Measurements from ENCODE around the gene OST4.

The OST4 gene

DNA sequence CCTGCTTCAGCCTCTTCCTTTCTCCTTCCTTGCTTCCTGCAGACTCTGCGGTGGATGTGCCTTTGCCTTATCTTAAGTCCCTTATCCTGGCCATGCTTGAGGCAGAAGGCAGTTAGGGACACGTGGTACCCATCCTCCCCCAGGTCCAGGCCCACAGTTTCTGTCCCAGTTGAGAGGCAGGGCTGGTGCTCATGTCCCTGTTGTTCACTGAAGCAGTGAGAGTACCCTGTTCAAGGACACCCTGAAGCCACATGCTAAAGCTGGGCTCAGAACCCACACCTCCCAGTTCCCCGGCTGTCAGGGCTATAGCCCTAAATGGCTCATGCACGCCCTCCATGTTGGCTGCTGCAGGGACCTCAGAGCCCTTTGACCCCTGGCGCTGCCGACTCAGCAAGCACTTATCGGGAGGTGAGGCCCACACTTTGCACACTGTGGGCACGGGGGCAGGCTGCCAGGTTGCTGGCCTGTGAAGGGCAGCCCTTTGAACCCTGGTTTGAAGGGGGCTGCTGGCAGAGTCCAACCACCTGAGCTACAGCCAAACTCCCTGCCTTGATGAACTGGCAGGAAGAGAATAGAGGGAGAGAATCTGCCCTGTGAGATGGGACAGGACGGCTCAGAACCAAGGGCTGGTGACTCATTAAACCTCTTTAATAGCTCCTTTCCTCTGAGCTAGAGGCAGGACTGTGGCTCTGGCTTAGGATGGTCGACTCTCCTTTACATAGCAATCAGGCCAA, 21.4 kb upstream of the OST4 start:
- no peaks in the 10 kb centered on the region for H3K79me2 ChIP-seq (ENCODE audit: insufficient read depth, low read length)
- no peak overlapping the region for H3K9ac ChIP-seq (ENCODE audit: low read length)
- H4K20me1 ChIP-seq (ENCODE audit: insufficient read depth, low read length), result no peaks in the 10 kb centered on the region
- no peaks in the 10 kb centered on the region for H3K27me3 ChIP-seq (ENCODE audit: insufficient read depth, low read length)
- no peak for TF ChIP-seq EZH2 (IDR thresholded peaks at IDR 0.05; ENCODE audit: borderline replicate concordance, low read length)
- TF ChIP-seq, protein P1, sequence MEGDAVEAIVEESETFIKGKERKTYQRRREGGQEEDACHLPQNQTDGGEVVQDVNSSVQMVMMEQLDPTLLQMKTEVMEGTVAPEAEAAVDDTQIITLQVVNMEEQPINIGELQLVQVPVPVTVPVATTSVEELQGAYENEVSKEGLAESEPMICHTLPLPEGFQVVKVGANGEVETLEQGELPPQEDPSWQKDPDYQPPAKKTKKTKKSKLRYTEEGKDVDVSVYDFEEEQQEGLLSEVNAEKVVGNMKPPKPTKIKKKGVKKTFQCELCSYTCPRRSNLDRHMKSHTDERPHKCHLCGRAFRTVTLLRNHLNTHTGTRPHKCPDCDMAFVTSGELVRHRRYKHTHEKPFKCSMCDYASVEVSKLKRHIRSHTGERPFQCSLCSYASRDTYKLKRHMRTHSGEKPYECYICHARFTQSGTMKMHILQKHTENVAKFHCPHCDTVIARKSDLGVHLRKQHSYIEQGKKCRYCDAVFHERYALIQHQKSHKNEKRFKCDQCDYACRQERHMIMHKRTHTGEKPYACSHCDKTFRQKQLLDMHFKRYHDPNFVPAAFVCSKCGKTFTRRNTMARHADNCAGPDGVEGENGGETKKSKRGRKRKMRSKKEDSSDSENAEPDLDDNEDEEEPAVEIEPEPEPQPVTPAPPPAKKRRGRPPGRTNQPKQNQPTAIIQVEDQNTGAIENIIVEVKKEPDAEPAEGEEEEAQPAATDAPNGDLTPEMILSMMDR (IDR thresholded peaks at IDR 0.05; ENCODE audit: low read length), result no peak
- peaks cover 11% of the 10 kb centered on the region for H3K4me1 ChIP-seq (ENCODE audit: insufficient read depth, low read length, severe bottlenecking)
- no peak overlapping the region for H3K4me3 ChIP-seq (ENCODE audit: low read depth, low read length, poor library complexity, severe bottlenecking)
- no peaks in the 10 kb centered on the region for H3K36me3 ChIP-seq (ENCODE audit: insufficient read depth, low read length)
- no peaks in the 10 kb centered on the region for H3K9me2 ChIP-seq (ENCODE audit: low read depth, low read length)
- no peak overlapping the region for H3K27ac ChIP-seq (ENCODE audit: low read depth, low read length, poor library complexity, severe bottlenecking)
- no peak overlapping the region for H2AFZ ChIP-seq (ENCODE audit: low read length)
- no peak overlapping the region for H3K4me2 ChIP-seq (ENCODE audit: low read length)
- H3F3A ChIP-seq (ENCODE audit: insufficient read depth, low read length), result no peaks in the 10 kb centered on the region
- H3K9me3 ChIP-seq (ENCODE audit: low read length), result no peaks in the 10 kb centered on the region

DNA sequence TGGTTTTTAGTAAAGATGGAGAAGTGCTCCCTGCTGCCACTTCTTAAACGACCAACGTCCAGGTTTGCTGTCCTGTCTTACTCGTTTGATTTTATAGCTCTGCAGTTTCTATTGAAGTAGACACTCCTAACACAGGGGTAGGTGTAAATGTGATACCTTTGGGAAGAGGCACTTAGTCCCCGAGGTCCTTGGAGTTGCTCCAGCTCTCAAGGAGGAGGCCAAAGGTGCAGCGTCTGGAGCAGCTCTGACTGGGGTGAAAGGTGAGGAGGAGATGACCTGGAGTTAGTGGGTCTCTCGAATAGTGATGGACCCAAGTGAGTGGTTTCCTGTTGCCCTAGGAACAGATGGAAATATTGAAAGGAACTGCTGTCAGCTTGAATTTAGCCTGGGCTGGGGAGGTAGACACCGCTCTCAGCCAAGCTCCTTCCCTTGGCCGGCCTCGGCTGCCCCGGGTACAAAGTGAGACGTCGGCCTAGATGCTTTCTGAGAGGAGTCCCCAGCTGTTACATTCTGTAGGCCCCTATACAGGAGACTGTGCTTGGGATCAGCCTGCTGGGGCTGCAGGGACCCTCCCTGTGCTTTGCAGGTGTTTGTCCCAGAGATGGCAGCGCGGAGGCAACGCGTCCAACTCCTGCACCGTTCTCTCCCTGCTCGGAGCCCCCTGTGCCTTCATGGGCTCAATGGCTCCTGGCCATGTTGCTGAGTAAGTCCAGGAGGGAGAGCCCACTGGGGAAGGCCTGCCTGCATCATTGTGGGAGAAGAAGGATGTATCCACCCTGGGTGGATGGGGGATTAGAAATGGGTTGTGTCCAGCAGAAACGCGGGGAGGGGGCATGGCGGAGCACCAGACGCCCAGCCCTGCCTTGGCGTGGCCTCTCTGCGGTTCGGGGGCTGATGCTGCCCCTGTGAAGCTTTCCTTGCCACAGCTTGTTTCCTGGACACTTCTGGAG, 20.6 kb upstream of the OST4 start:
- Histone ChIP-seq H3F3A (ENCODE audit: insufficient read depth, low read length) (no peaks in the 10 kb centered on the region), H3K9ac (ENCODE audit: low read length) (no peak overlapping the region), H3K36me3 (ENCODE audit: insufficient read depth, low read length) (no peaks in the 10 kb centered on the region), H4K20me1 (ENCODE audit: insufficient read depth, low read length) (no peaks in the 10 kb centered on the region), H3K9me3 (ENCODE audit: low read length) (no peaks in the 10 kb centered on the region), H3K4me3 (ENCODE audit: low read depth, low read length, poor library complexity, severe bottlenecking) (no peak overlapping the region), H3K4me2 (ENCODE audit: low read length) (no peak overlapping the region), H2AFZ (ENCODE audit: low read length) (no peak overlapping the region), H3K27ac (ENCODE audit: low read depth, low read length, poor library complexity, severe bottlenecking) (no peak overlapping the region), H3K27me3 (ENCODE audit: insufficient read depth, low read length) (no peaks in the 10 kb centered on the region), H3K9me2 (ENCODE audit: low read depth, low read length) (no peaks in the 10 kb centered on the region), H3K4me1 (ENCODE audit: insufficient read depth, low read length, severe bottlenecking) (peaks cover 15% of the 10 kb centered on the region), H3K79me2 (ENCODE audit: insufficient read depth, low read length) (no peaks in the 10 kb centered on the region)
- no peak for TF ChIP-seq EZH2 (IDR thresholded peaks at IDR 0.05; ENCODE audit: borderline replicate concordance, low read length)
- TF ChIP-seq, protein P1 (IDR thresholded peaks at IDR 0.05; ENCODE audit: low read length), result no peak

DNA sequence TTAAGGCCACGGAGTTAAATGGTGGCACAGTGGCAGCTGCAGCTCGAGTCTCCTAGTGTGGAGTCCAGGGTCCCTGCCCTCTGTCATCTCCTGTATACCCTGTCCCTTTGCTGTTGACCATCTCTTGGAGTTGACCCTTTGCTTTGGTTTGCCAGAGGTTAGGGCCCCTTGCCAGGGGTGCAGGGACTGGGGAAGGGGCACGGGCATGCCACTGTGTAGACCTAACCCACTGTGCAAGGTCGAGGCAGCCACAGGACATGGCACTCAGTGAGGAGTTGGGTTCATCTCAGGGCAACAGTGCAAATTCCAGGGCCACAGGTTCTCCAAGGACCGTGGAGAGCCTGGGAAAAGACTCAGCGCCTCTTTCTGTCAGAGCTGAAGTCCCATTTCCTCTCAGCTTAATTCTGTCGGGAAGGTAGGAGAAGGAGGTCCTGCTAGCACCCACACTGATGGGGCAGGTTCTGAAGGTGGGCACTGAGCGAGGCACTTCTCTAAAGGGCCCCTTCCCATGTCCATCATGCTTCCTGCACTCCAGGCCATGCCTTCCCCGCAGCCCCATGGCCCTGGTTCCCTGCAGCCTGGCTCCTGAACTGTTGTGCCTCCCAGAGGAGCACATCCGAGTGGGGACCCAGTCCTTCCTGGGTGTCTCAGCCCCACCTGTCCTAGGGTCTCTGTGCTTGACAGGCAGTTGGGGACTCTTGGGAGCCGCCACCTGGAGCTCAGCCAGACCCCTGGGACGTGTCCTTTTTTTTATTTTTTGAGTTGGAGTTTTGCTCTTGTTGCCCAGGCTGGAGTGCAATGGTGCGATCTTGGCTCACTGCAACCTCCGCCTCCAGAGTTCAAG, 17.9 kb upstream of the OST4 start:
- H4K20me1 ChIP-seq (ENCODE audit: insufficient read depth, low read length), result no peaks in the 10 kb centered on the region
- H3K4me2 ChIP-seq (ENCODE audit: low read length), result no peak overlapping the region
- no peak overlapping the region for H3K27ac ChIP-seq (ENCODE audit: low read depth, low read length, poor library complexity, severe bottlenecking)
- TF ChIP-seq EZH2 (IDR thresholded peaks at IDR 0.05; ENCODE audit: borderline replicate concordance, low read length), result no peak
- TF ChIP-seq, protein P1 (IDR thresholded peaks at IDR 0.05; ENCODE audit: low read length), result no peak
- H3K4me3 ChIP-seq (ENCODE audit: low read depth, low read length, poor library complexity, severe bottlenecking), result no peak overlapping the region
- no peaks in the 10 kb centered on the region for H3K9me2 ChIP-seq (ENCODE audit: low read depth, low read length)
- no peak overlapping the region for H2AFZ ChIP-seq (ENCODE audit: low read length)
- H3K9me3 ChIP-seq (ENCODE audit: low read length), result no peaks in the 10 kb centered on the region
- 0 out of 2 replicates have a peak, but pooled peaks cover 11% of the 10 kb centered on the region for H3K27me3 ChIP-seq (ENCODE audit: insufficient read depth, low read length)
- H3K36me3 ChIP-seq (ENCODE audit: insufficient read depth, low read length), result no peaks in the 10 kb centered on the region
- H3K4me1 ChIP-seq (ENCODE audit: insufficient read depth, low read length, severe bottlenecking), result peaks cover 17% of the 10 kb centered on the region
- H3K9ac ChIP-seq (ENCODE audit: low read length), result no peak overlapping the region
- H3F3A ChIP-seq (ENCODE audit: insufficient read depth, low read length), result no peaks in the 10 kb centered on the region
- H3K79me2 ChIP-seq (ENCODE audit: insufficient read depth, low read length), result no peaks in the 10 kb centered on the region

All from OCI-LY1 (cell line).